ENCODE data around the gene HSP90AB1. TPM values are rescaled to one million over a fixed set of nuclear protein-coding genes. Genes with fewer than 3 reads are reported as not detected.
"Not testable (repeated sequence)": the region's sequence is repeated elsewhere in the genome, so short reads cannot be mapped to it uniquely, and the experiment has no call there.

The HSP90AB1 gene
- total and polyA plus RNA-seq, 12 donors: 235 to 1,053 (median 904) TPM

GRCh38 chr6:44230034-44230675 lies 16.7 kb upstream of the HSP90AB1 start:
- H3K4me1 ChIP-seq: peaks cover 36 to 99% (median 84%) of the 10 kb centered on the region in 9 donors
- no peak for ATAC-seq
- WGBS, 2 donors: 66 to 78% methylated on average over 10 of the region's 10 CpGs
- peaks cover 0 to 53% (median 24%) of the 10 kb centered on the region in 9 donors for H3K36me3 ChIP-seq
- H3K27me3 ChIP-seq: no peaks in the 10 kb centered on the region
- H3K27ac ChIP-seq: peak overlapping the region; percentile 68 to 98 (median 93)
- intact Hi-C loops (cut with DNase I): loop anchor here in 4 of 10 donors (5.0 to 10.0 kb wide), 3 partner anchors 58 to 135 kb away; no protein-coding TSS in a partner anchor
- DNase-seq: no peak
- no peak for TF ChIP-seq CTCF (IDR thresholded peaks at IDR 0.05)
- H3K4me3 ChIP-seq: peak overlapping the region in 1 of 10 donors; percentile 1
- no peaks in the 10 kb centered on the region for H3K9me3 ChIP-seq

GRCh38 chr6:44231426-44231825 lies 15.5 kb upstream of the HSP90AB1 start:
- peaks cover 26 to 99% (median 78%) of the 10 kb centered on the region in 9 donors for H3K4me1 ChIP-seq
- H3K9me3 ChIP-seq, H3K27me3 ChIP-seq, H3K4me3 ChIP-seq, ATAC-seq, DNase-seq: not testable (repeated sequence)
- intact Hi-C loops (cut with DNase I): loop anchor here in 4 of 10 donors (5.0 to 10.0 kb wide), 3 partner anchors 59 to 137 kb away; no protein-coding TSS in a partner anchor
- 84 to 87% methylated on average over 9 of the region's 9 CpGs for WGBS, 2 donors
- H3K27ac ChIP-seq: peak overlapping the region in 9 of 10 donors; percentile 47 to 98 (median 93)
- H3K36me3 ChIP-seq: peaks cover 0 to 56% (median 24%) of the 10 kb centered on the region in 9 donors

GRCh38 chr6:44232676-44233566 lies 14.0 kb upstream of the HSP90AB1 start:
- H3K36me3 ChIP-seq: peaks cover 0 to 56% (median 24%) of the 10 kb centered on the region in 9 donors
- peaks cover 26 to 97% (median 74%) of the 10 kb centered on the region in 9 donors for H3K4me1 ChIP-seq
- WGBS, 2 donors: 59 to 71% methylated on average over 15 to 16 of the region's 16 CpGs
- intact Hi-C loops (cut with DNase I): loop anchor here in 4 of 10 donors (5.0 to 10.0 kb wide), 3 partner anchors 61 to 138 kb away; no protein-coding TSS in a partner anchor
- H3K9me3 ChIP-seq: no peaks in the 10 kb centered on the region
- H3K4me3 ChIP-seq: no peak overlapping the region
- H3K27me3 ChIP-seq: no peaks in the 10 kb centered on the region
- no peak for TF ChIP-seq CTCF (IDR thresholded peaks at IDR 0.05)
- DNase-seq: peak in 1 of 2 donors; percentile 22
- ATAC-seq: no peak
- H3K27ac ChIP-seq: peak overlapping the region; percentile 52 to 98 (median 90)

GRCh38 chr6:44233567-44234100 lies 13.3 kb upstream of the HSP90AB1 start:
- no peak for TF ChIP-seq CTCF (IDR thresholded peaks at IDR 0.05)
- Histone ChIP-seq H3K9me3 (no peaks in the 10 kb centered on the region), H3K27me3 (no peaks in the 10 kb centered on the region), H3K27ac (peak overlapping the region; percentile 52 to 98 (median 90)), H3K36me3 (peaks cover 0 to 56% (median 24%) of the 10 kb centered on the region in 9 donors), H3K4me3 (no peak overlapping the region), H3K4me1 (peaks cover 23 to 97% (median 72%) of the 10 kb centered on the region in 9 donors)
- intact Hi-C loops (cut with DNase I): loop anchor here in 8 of 10 donors (1.0 to 10.0 kb wide), 8 partner anchors 12 to 139 kb away; no protein-coding TSS in a partner anchor
- 35 to 45% methylated on average over 14 of the region's 14 CpGs for WGBS, 2 donors
- DNase-seq (no peak), ATAC-seq (peak in 2 of 8 donors; percentile 4 to 42)
